ENCODE results near the gene FAM210B.
"Not testable (repeated sequence)": the region's sequence is repeated elsewhere in the genome, so short reads cannot be mapped to it uniquely, and the experiment has no call there.

FAM210B gene

GRCh38 chr20:56358600-56359211, at the start of gene FAM210B:
Gene FAM210B (plus strand): TSS chr20:56358974. CDS start chr20:56359006, 32 bp downstream.
- peak; percentile 82 for DNase-seq

- DNase-seq: no peak
Observed at GRCh38 chr20:56316051-56316450, 42.7 kb upstream of the FAM210B start.

- DNase-seq: no peak
Observed at GRCh38 chr20:56316483-56316882, 42.3 kb upstream of the FAM210B start.

GRCh38 chr20:56322681-56323080, 36.1 kb upstream of the FAM210B start:
- no peak for DNase-seq

- DNase-seq: no peak
Observed at GRCh38 chr20:56323206-56323605, 35.6 kb upstream of the FAM210B start.

GRCh38 chr20:56323656-56324055, 35.1 kb upstream of the FAM210B start:
- no peak for DNase-seq

- no peak for DNase-seq
Observed at GRCh38 chr20:56324806-56325205, 34.0 kb upstream of the FAM210B start.

GRCh38 chr20:56328861-56329260, 29.9 kb upstream of the FAM210B start:
- DNase-seq: no peak

- DNase-seq: not testable (repeated sequence)
Observed at GRCh38 chr20:56336709-56337108, 22.1 kb upstream of the FAM210B start.

- DNase-seq: no peak
Observed at GRCh38 chr20:56342783-56343182, 16.0 kb upstream of the FAM210B start.

- DNase-seq: peak; percentile 47
Observed at GRCh38 chr20:56343861-56344381, 14.9 kb upstream of the FAM210B start.

GRCh38 chr20:56345911-56346310, 12.9 kb upstream of the FAM210B start:
- DNase-seq: no peak

GRCh38 chr20:56347628-56348304, 11.0 kb upstream of the FAM210B start:
- DNase-seq: no peak

GRCh38 chr20:56348305-56348693, 10.5 kb upstream of the FAM210B start:
- no peak for DNase-seq

- no peak for DNase-seq
Observed at GRCh38 chr20:56348746-56349145, 10.0 kb upstream of the FAM210B start.

- DNase-seq: no peak
Observed at GRCh38 chr20:56350842-56351241, 7.9 kb upstream of the FAM210B start.

GRCh38 chr20:56352345-56353055, 6.3 kb upstream of the FAM210B start:
- no peak for DNase-seq

GRCh38 chr20:56353356-56353755, 5.4 kb upstream of the FAM210B start:
- DNase-seq: no peak

GRCh38 chr20:56358070-56358469, 704 bp upstream of the FAM210B start:
- no peak for DNase-seq

- DNase-seq: peak; percentile 36
Observed at GRCh38 chr20:56359212-56360132, 698 bp downstream of the FAM210B start.

- DNase-seq: no peak
Observed at GRCh38 chr20:56360133-56360907, 1.5 kb downstream of the FAM210B start.

GRCh38 chr20:56360908-56361205, 2.1 kb downstream of the FAM210B start:
- DNase-seq: no peak
